ENCODE data around the gene FILIP1L.
"Not testable (repeated sequence)": the region's sequence is repeated elsewhere in the genome, so short reads cannot be mapped to it uniquely, and the experiment has no call there.

The FILIP1L gene

DNA sequence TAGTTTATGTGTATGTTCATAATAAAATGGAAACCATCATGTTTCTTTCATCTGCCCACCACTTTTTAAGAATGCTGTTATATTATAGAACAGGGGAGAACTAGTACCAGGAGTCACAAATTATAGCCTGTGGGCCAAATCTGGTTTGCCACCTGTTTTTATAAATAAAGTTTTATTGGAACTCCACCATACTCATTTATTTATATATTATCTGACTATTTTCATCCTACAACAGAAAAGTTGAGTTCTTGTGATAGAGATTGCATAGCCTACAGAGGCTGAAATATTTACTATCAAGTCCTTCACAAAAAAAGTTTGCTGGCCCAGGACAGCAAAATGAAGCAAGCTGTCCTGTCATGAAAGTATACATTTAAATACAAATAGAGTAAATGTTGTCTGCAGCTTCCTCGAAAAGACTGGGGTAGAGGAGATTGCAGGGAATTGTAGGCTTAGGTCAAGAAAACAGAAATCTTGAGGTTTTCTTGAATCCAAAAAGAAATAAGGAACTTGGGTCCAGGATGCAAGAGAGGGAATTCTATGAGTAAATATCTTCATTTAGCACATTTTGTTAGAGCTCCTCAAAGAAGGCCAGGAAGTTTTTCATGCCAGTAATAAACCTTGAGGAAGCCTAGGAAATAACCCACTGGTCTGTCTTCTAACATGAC lies 41.1 kb downstream of the FILIP1L start:
- no peak for FAIRE-seq

DNA sequence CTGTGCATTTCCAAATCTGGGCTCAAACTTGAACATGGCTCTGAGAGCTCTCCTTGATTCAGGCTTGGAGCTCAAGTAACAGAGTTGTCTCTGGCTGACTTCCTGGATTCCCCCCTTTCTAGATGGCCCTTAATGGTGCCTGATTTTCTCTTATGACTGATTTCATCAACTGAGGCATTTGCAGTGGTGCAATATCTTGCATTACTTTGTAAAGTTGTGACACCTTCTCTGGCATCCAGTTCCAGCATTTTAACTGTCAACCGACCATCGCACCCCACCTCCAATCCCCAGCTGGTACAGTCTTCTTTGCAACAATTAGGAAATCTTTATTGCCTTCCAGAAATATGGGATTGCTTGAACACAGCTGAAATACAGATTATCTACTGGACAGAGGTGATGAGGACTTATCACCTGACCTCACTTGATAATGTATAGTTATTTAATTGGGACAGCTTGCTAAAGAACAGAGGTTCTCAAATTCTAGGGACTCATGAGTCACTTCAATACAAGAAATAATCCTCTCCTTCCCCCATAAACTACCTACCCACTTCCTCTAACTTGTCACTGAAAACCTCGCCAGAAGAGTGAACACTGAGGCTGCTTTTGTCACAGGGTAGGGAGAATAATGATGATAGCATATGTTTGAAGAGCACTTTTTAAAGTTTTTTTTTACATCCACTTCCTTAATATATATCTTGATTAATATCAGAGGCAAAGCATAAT lies 41.8 kb downstream of the FILIP1L start:
- FAIRE-seq, result no peak

DNA sequence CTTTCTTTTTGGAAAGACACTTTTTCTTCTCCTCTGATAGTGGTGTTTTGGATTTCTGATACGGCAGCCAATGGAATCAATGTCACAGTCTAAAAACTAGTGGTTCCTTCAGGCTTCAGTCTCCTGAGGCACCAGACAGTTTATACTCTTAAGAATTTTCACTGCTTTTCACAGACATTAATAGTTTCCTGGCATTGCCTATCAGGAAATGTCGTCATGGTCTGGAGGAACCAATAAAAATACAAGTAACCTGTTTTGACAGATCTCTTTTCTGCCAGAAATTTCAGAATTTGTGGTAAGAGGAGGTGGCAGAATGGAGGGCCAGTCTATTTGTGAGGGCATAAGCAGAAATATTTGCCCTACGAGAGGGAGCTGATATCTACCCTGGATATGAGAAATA lies 44.8 kb downstream of the FILIP1L start:
- FAIRE-seq, result no peak

DNA sequence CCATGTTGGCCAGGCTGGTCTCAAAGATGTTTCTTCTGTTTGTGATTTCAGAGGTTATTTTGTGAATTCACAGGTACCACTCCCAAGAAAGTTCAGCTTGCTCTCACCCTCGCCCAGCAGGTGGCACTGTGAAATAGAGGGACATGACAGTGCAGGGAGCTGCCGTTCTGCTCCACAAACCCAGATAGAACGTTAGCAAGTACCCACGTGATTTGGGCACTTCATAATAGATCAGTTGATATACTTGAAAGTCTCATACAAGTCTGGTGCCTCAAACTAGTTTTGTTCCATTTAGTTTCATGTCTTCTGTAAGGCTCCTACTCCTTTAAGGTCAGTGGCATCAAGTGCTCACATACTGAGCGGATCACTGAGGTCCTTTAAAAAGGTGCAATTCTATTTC lies 45.5 kb downstream of the FILIP1L start:
- no peak for FAIRE-seq

DNA sequence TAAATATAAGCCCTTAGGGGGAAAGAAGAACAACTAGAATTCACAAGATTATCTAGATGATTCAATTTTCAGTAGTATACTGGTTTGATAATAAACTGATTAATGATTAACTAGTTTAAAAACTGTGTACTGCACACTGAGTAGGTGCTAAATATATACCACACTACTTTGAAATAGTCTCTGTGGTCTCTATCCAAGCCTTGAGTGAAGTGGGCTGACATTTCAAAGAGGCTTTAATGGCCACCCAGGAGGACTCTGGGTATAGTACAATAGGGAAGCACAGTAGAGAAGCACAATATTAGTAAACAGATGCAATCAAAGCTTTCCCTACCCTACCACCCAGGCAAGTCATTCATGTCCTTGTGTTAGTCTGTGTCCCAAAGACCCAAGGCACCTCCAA lies 46.7 kb downstream of the FILIP1L start:
- no peak for FAIRE-seq

DNA sequence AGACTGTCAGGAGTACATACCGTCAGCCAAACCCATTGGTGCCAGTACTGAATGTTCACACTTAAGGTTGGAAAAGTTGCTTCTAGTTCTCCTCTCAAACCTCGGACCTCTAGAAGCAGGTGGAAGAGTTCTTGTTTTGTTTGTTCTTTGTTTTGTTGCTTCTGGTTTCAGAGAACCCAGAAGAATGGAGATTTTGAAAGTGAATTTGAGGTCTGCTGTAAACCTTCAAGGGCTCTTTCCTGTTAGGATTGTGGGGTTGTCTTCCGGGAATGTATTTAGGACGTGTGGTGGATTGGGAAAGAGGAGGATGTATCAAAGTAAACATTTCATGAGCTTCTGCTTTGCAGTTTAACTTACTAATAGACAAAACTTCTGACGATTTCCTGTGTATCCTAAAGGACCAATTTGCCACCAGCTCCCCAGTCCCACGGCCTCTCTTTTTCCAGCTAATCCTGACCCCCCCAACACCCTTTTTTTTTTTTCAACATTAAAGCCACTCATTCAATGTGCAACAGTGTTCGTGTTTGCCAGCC lies 50.3 kb downstream of the FILIP1L start:
- no peak for FAIRE-seq

DNA sequence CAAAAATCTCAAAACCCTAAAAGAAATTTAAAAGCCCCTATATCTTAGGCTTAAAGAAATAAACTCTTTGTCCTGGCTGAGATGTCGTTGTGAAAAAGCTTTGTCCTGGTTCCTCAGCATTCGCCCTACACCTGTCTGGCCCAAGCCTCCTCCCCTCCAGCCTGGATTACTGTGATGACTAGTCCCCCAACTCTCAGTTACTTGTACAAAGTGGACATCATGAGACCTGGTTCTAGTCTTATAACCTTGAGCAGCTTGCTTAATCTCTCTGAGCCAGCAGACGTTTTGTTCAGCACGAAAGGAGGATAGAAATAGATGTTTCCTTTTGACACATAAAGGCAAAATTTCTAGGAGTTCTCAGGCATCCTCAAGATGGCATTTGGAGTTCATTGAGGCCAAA lies 51.6 kb downstream of the FILIP1L start:
- FAIRE-seq, result no peak

DNA sequence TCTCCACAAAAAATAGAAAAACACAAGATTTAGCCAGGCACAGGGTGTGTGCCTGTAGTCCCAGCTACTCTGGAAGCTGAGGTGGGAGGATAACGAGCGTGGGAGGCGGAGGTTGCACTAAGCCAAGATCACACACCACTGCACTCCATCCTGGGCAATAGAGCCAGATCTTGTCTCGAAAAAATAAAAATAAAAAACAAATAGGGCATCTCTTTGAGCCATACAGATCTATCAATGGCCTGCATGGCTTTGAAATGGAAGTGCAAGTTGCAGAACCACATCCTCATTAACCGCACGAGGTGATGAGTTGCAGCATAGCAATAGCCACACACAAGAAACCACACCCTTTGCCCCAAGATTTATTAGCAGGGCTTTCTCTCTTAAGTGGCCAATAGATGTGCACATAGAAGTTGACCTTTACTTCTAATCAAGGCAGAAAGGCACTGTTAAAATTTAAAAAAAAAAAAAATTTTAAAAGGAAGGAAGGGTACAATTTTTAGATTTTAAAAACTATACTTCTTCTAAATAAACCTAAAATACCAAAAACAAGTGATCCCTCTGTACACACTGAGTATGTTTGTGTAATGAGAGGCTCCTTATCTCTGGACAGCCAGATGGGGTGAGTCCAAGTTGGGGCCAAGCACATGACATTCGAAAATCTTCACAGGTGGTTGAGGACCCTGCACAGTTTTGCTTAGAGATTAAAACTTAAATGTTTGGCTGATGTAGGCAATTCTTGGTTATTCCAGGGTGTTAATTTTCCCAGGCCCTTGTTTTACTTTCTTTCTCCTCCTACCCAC lies 53.4 kb downstream of the FILIP1L start:
- FAIRE-seq, result no peak

DNA sequence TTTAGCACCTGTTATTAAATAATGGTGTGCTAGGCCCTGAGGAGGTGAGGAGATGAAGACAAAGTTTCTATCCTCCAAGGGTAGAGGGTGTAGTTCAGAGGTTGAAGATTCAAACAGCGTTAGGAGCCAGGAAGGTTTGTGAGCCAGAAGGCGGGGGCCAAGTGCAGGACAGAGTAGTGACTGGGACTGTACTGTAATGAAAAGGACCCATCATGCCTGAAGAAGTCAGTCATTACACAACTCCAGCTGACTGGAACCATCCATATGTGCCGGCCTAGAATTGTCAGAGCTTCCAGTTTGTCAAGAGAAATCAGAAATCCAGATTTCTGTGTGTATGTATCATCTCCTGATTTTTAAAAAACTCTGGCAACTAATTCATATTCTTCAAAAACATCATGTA lies 54.8 kb downstream of the FILIP1L start:
- FAIRE-seq, result no peak

DNA sequence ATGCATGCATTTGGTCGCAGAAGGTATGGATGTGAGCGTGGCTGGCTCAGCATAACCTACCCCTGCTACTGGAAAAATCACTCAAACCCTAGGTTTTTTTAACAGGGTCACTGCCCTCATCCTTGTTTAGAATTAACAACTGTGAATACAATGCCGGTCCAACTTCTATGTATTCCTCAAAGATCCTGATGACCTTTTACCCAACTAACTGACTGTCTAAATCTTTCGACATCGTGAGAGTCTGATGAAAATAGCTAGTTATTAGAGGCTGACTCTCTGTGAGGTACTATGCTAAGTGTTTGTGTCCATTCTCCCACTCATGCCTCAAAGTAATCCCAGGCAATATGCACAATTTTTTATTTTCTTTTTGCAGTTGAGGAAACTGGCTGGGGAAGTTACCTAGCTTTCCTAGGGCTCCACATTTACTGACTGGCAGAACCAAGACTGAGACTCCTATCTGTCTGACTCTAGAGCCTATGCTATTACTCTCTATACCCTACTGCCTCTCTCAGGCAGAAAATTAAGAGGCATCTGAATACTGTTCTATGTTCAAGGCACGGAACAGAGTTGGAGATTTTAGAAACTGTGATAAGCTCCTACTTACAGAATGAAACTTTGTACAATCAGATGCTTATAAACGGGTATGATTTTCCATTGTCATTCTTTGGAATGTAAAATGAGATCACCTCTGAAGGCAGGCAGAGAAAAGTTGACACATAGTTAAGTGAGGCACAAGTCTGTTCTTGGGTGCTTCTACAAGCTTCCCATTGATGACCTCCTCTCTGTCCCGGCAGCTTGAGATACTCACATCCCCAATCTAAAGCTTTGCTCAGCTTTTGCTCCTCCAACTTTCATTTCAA lies 56.4 kb downstream of the FILIP1L start:
- FAIRE-seq, result no peak

DNA sequence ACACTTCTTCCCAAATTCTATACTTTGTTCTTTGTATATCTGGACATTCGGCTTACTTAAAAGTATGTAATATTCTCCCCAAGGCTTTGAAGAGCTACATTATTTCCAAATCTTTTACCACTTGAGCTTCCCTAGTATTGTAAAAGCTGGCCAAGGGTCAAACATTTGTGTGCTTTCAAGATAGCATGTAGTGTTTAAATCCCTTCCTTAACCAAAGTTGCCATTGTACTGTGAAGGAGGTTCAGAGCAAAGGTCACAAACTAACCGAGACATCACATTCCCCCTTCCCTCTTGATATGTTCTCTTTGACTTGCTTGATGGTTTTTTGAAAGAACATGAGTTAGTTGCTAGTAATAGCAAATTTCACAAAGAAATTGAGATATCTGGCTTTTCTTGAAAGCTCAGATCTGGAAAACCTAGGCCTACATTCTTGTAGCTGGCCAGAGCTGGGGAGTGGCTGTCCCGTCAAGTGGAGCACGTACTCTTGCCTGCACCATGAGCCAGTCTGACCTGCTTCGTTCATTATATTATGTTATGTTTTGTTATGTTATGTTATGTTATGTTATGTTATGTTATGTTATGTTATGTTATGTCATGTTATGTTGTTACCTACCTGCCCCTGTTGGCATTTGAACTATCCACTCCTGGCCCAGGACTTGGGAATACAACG lies 60.2 kb downstream of the FILIP1L start:
- no peak for FAIRE-seq

DNA sequence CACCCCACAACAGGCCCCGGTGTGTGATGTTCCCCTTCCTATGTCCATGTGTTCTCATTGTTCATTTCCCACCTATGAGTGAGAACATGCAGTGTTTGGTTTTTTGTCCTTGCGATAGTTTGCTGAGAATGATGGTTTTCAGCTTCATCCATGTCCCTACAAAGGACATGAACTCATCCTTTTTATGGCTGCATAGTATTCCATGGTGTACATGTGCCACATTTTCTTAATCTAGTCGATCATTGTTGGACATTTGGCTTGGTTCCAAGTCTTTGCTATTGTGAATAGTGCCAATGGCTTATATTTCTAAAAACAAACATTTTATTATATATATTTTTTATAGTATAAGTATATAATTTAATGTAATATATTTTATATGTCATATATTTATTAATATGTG lies 62.8 kb downstream of the FILIP1L start:
- FAIRE-seq, result not testable (repeated sequence)

DNA sequence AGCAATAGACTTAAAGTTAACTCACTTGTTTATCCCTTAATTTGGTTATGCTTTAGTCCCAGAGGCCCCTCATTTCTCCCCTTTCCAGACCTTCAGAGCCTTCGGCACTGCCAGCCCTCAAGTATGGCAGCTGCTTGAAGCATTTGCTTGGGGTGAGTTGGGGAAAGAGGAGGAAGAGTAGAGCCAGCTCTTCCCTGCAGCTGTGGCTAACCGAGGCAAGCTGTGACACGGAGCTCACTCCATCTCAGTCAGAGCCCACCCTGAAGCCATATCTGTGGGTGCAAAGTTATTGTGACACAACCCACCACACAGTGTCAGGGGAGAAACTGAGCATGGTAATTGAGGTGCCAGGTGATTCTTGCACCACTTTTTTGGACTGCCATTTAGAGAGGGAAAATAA lies 66.1 kb downstream of the FILIP1L start:
- no peak for FAIRE-seq

DNA sequence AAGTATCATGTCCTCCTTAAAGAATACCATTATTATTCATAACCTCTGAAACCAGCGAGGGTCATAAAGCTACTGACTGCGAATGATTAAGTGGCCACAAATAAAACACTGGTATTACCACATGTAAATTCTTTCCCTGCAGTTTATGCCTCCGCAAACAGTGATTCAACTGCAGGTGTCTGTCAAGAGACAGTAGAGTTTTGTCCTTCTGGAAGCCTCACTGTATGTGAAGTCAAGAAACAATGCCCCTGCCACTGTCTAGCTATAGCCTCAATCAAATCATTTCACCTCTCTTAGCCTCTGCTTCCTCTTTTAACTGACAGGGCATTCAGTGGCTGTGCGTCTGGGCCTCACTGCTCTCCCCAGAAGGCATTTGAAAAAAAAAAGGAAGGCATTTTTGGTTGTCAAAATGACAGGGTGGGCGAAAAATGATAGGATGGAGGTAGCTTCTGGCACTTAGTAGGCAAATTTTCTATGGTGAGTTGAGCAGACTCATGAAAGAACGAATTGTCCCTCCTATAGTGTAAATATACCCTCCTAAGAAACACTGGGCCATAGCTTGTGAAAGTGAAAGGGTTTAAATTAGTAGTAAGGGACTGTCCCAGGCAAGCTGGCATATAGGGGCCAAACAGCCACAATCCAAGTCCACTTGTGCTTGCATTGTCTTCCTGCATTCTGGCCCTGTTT lies 66.7 kb downstream of the FILIP1L start:
- FAIRE-seq, result no peak

DNA sequence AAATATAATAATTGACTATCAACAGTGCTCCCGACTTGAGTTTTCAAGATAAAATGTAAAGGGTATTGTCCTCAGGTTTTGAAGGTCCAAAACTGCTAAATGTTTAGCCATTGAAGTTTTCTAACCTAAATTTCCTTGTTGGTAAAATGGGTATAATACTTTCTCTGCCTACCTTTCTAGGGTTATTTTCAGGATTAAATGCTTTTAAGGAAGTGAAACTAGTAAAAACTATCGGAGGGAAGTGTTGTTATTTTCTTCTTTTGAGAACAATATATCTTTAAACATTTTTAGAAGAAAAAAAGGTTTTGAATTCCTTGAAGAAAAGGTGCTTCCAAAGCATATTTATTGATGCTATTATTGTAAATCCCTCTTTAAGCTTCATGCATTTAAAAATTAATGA lies 67.3 kb downstream of the FILIP1L start:
- no peak for FAIRE-seq

DNA sequence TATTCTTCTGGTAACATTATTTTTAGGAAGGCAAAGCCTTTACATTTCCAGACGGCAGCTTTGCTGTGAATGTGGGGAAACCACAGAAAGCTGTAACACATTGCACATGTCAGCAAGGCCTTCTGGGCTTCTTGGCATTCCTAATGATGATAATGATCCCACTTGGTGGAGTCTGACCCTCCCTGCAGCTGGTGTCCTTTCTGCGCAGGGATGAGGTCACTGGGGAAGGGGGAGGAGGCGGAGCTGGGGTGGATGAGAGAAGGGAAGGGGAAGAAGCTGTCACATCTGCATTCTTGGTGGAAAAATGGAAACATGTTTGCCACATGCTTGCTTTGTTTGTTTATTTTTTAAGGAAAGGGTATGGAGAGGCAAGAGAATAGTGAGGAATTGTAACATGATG lies 68.6 kb downstream of the FILIP1L start:
- FAIRE-seq, result no peak

DNA sequence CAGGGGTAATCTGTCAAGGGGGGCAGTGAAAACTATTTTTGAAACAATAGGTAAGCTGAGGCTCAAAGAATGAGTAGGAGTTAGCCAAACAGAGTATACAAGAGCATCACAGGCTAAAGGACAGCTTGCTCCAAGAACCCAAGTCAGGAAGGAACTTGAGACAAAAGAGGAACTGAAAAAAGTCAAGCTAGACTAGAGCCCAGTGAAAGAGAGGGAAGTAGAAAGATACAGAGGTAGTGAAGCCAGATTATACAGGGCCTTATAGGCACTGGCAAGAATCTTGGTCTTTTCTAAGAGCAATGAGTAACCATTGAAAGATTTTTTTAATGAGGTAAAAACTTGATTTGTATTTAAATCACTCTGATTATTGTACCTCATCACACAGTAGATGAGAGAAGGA lies 69.9 kb downstream of the FILIP1L start:
- FAIRE-seq, result no peak

DNA sequence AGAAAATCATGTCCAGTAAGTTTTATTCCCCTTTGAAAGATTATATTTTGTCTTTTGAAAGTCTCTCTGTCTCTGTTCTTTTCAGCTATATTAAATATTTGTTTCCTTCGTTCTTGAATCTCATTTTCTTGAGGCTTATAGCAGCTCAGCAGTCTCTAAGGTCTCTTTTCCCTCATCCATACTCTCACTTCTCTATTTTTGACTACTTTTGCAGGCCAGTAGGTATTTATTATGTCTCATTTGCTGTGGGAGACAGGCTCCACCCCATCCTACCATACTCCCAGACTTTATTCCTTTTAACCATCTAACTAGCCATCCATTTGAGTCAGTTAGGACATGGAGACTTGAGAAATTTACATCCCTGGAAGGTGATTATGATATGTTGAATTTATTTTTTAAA lies 71.0 kb downstream of the FILIP1L start:
- no peak for FAIRE-seq

DNA sequence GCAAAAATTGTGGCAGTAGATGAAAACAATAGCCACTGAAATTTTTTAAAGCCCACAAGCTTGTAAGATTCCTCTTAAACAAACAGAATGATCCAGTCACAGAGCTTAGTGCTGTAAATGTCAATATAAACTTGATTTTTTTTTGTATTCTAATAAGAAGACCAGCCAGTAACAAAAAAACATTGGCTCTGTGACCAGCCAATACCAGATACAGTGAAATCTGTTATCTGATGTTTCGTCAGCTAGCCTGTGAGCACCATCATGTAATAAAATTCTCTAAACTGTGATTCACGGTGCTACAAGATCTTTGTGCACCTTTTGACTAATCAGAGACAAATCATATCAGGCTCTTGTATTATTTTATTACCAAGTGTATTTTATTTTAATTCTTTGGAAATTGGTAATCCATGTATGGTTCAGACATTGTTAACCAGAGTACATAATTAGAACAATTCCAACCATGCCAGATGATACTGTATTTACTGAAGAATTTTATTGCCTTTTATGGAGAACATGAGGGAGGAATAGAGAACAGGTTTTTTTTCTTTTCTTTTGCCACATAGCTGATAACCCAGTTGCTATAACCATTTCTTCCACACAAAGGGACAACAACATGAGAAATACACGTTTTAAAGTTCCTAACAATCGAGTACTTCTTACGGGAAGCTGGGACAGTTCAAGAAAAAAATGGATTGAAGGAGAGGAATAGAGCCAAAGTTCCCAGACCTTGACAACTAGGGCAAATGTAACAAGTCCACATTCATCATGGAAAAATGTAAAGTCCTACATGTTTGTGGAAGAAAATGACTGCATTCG lies 71.9 kb downstream of the FILIP1L start:
- no peak for FAIRE-seq

DNA sequence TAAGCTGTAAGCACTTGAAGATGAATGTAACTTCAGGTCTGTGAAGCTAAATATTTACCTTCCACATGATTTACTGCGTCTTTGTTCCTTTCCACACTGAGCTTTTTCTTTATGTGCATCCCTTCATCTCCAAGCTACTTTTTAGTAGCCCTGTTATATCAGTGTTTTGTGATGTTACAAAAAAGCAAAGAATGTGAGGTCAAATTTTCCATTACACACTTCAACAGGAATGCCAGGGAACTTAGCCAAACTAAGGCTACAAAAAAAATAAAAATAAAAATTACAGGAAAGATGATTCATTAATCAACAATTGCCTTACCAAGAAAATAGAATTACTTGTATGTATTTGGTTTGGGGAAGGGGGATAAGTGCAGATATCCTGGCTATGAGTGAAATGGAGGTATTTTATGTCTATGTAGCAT lies 73.0 kb downstream of the FILIP1L start:
- FAIRE-seq, result no peak

Data from A204.1 (cell line).